ENCODE data around the gene KCNJ6. TPM values are rescaled to one million over a fixed set of nuclear protein-coding genes. Genes with fewer than 3 reads are reported as not detected.
A peak's percentile ranks its signal among the peaks of the same experiment; 100 is the strongest.

The KCNJ6 gene
- polyA plus RNA-seq, 1 of the 3 experiments (the other 2 are of a cell fraction) = not detected

DNA sequence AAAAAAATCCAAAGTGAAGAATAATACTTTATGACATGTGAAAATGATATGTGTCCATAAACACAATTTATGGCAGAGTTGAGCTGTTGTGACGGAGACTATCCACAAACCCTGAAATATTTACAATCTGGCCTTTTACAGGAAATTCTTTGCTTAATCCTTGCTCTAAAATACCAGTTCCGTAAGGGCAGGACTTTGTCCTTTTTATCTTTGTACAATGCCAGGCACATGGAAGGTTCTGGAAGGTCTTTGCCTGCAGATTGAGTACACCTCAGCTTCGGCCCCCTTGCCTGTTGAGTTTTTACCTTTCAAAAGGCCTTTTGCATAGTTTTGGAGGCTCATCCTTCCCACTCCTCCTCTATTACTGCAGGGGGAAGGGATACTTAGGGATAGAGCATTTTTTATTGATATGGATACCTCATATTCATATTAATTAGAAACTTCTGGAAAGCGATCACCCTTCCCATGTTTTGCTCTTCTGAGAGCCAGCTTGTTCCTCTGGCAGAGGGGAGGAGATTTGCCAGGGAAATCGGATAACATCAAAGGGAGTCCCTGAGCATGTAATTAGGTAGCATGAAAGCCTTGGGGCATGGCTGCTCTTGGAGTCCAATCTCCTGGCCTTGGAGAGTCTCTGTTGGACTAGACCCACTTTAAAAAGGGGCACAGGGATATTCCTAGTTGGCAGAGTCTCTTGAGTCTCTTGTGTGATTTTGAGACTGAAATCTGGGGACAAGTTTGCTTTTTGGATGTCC lies 217.1 kb downstream of the KCNJ6 start:
- H3K9me2 ChIP-seq = no peaks in the 10 kb centered on the region
- peaks cover 12% of the 10 kb centered on the region; the same call in 1 of the 2 replicates for H3K27me3 ChIP-seq (ENCODE audit: insufficient read depth)
- H3K79me2 ChIP-seq (ENCODE audit: insufficient read depth) = no peaks in the 10 kb centered on the region
- H3F3A ChIP-seq (replicated peaks; ENCODE audit: insufficient read depth) = no peaks in the 10 kb centered on the region
- H2AFZ ChIP-seq (ENCODE audit: low read depth) = no peak overlapping the region
- ChIA-PET POLR2A (no interaction called here), CTCF (interaction anchor here (0.9 to 4.7 kb wide), 3 partner anchors 12 to 428 kb away, joined by 3 to 52 read pairs (median 25); no protein-coding TSS in a partner anchor)
- H3K4me2 ChIP-seq = no peak overlapping the region
- 7% methylated on average over 5 of the region's 5 CpGs for WGBS (ENCODE audit: low lambda C conversion rate)
- H3K4me3 ChIP-seq (ENCODE audit: low read depth in 2 of 2, low read length in 1 of 2) = no peak overlapping the region
- H3K27ac ChIP-seq (ENCODE audit: low read depth in 2 of 2, low read length in 1 of 2) = no peak overlapping the region
- TF ChIP-seq CHD2 (IDR thresholded peaks at IDR 0.05; ENCODE audit: low read length, partially characterized antibody) (no peak), MEF2A (IDR thresholded peaks at IDR 0.05; ENCODE audit: borderline replicate concordance, low read depth) (no peak), NRF1 (IDR thresholded peaks at IDR 0.05; ENCODE audit: low read depth, low read length) (no peak), CTCF (IDR thresholded peaks at IDR 0.05) (no peak), JUND (IDR thresholded peaks at IDR 0.05) (no peak), EZH2phosphoT487 (IDR thresholded peaks at IDR 0.05; ENCODE audit: borderline replicate concordance, low read depth) (no peak), NFIC (IDR thresholded peaks at IDR 0.05; ENCODE audit: borderline replicate concordance) (no peak), GATA2 (CRISPR knock-in tag; IDR thresholded peaks at IDR 0.05) (no peak), EP300 (IDR thresholded peaks at IDR 0.05; ENCODE audit: borderline replicate concordance in 1 of 2, low read depth in 1 of 2, low read length in 1 of 2) (no peak), TCF12 (IDR thresholded peaks at IDR 0.05) (no peak), MXI1 (IDR thresholded peaks at IDR 0.05; ENCODE audit: low read depth, low read length) (no peak), ELF1 (IDR thresholded peaks at IDR 0.05) (no peak), FOXJ3 (CRISPR knock-in tag; IDR thresholded peaks at IDR 0.05) (no peak)
- TF ChIP-seq, protein P1, sequence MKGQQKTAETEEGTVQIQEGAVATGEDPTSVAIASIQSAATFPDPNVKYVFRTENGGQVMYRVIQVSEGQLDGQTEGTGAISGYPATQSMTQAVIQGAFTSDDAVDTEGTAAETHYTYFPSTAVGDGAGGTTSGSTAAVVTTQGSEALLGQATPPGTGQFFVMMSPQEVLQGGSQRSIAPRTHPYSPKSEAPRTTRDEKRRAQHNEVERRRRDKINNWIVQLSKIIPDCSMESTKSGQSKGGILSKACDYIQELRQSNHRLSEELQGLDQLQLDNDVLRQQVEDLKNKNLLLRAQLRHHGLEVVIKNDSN (IDR thresholded peaks at IDR 0.05; ENCODE audit: borderline replicate concordance, low read depth) = no peak
- TF ChIP-seq, protein P2, sequence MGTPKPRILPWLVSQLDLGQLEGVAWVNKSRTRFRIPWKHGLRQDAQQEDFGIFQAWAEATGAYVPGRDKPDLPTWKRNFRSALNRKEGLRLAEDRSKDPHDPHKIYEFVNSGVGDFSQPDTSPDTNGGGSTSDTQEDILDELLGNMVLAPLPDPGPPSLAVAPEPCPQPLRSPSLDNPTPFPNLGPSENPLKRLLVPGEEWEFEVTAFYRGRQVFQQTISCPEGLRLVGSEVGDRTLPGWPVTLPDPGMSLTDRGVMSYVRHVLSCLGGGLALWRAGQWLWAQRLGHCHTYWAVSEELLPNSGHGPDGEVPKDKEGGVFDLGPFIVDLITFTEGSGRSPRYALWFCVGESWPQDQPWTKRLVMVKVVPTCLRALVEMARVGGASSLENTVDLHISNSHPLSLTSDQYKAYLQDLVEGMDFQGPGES (IDR thresholded peaks at IDR 0.05; ENCODE audit: low read depth, low read length) = no peak
- TF ChIP-seq, protein P3, sequence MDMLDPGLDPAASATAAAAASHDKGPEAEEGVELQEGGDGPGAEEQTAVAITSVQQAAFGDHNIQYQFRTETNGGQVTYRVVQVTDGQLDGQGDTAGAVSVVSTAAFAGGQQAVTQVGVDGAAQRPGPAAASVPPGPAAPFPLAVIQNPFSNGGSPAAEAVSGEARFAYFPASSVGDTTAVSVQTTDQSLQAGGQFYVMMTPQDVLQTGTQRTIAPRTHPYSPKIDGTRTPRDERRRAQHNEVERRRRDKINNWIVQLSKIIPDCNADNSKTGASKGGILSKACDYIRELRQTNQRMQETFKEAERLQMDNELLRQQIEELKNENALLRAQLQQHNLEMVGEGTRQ (IDR thresholded peaks at IDR 0.05; ENCODE audit: borderline replicate concordance, low read depth, low read length) = no peak
- H3K36me3 ChIP-seq (replicated peaks in 1 of 2; ENCODE audit: control insufficient read depth in 1 of 2, insufficient read depth in 2 of 2, low read length in 1 of 2) = no peaks in the 10 kb centered on the region
- no peak overlapping the region for H3K9ac ChIP-seq
- no peaks in the 10 kb centered on the region; a peak in 1 of 4 replicates for H3K4me1 ChIP-seq (ENCODE audit: control insufficient read depth in 1 of 2, insufficient read depth in 2 of 2, low read depth in 1 of 2, low read length in 1 of 2)
- DNase-seq = peak; percentile 27
- H4K20me1 ChIP-seq (ENCODE audit: insufficient read depth) = no peaks in the 10 kb centered on the region
- no peaks in the 10 kb centered on the region for H3K9me3 ChIP-seq
